Colonic mucosa (tissue), 4 donors: ENCODE measurements around the gene LNPEP. TPM values are rescaled to one million over a fixed set of nuclear protein-coding genes. Genes with fewer than 3 reads are reported as not detected.

Experiments used
- DNase-seq: peaks from one replicate; pipeline ENCODE4 v3.0.0-alpha.2; 2020
- H3K27ac ChIP-seq: fragments of 200-600 bp; one replicate; pipeline ENCODE4 v1.8.0; 2021
- H3K27me3 ChIP-seq: fragments of 200-600 bp; one replicate; pipeline ENCODE4 v1.8.0; 2021
- H3K36me3 ChIP-seq: fragments of 200-600 bp; one replicate; pipeline ENCODE4 v1.8.0; 2021
- H3K4me1 ChIP-seq: fragments of 200-600 bp; one replicate; pipeline ENCODE4 v1.8.0; 2021; ENCODE audit warnings: mild to moderate bottlenecking
- H3K4me3 ChIP-seq: fragments of 200-600 bp; one replicate; pipeline ENCODE4 v1.8.0; 2021
- H3K9ac ChIP-seq, 2 donors: one replicate each; pipeline ENCODE4 v1.7.0; 2013; ENCODE audit warnings: control low read depth in 2 of 2, low read depth in 2 of 2, low read length in 2 of 2
- H3K9me3 ChIP-seq: fragments of 200-600 bp; one replicate; pipeline ENCODE4 v1.8.0; 2021
- CTCF ChIP-seq: fragments of 200-600 bp; IDR thresholded peaks from one replicate; pipeline ENCODE4 v1.8.0; 2022; ENCODE audit warnings: antibody characterized with exemption, mild to moderate bottlenecking
- intact Hi-C: fragments of 100-400 bp; cut with DNase I; formaldehyde crosslinking; loops from one replicate; pipeline ENCODE4 v1.14.1; 2022
- total RNA-seq, 2 donors: library from RNA; stranded (reverse); fragmentation: NEBNext Ultra II Directional in 1 of 2; extraction: Animal tissue kit (Norgen Biotek cat#: 25700) in 1 of 2; gene quantifications; one replicate each; pipeline ENCODE4 v1.2.1, GENCODE V29; 2021
- donor health status: healthy.
- donor health status: DM: no; HTN: no; CAD: no.
- donor health status: DM: no; HTN: no; CAD: no.

The LNPEP gene
- total RNA-seq, 2 donors from 2014 or later = 23.7 to 34.9 TPM

GRCh38 chr5:96993760-96994159 lies 57.9 kb downstream of the LNPEP start:
- intact Hi-C loops = loop anchor here (10.0 kb wide), 1 partner anchor 151 kb away; the partner anchor contains the start of gene LIX1
- no peak overlapping the region for H3K27ac ChIP-seq
- no peak for TF ChIP-seq CTCF
- no peaks in the 10 kb centered on the region for H3K27me3 ChIP-seq
- no peak overlapping the region for H3K4me3 ChIP-seq
- no peaks in the 10 kb centered on the region for H3K9me3 ChIP-seq
- no peaks in the 10 kb centered on the region for H3K36me3 ChIP-seq
- no peak for DNase-seq
- H3K4me1 ChIP-seq = no peaks in the 10 kb centered on the region
- H3K9ac ChIP-seq = no peak overlapping the region

- Histone ChIP-seq H3K9me3 (no peaks in the 10 kb centered on the region), H3K4me3 (no peak overlapping the region), H3K27ac (no peak overlapping the region), H3K9ac (no peak overlapping the region), H3K4me1 (no peaks in the 10 kb centered on the region), H3K27me3 (no peaks in the 10 kb centered on the region), H3K36me3 (no peaks in the 10 kb centered on the region)
- intact Hi-C loops = loop anchor here (10.0 kb wide), 1 partner anchor 150 kb away; the partner anchor contains the start of gene LIX1
- DNase-seq = no peak
- no peak for TF ChIP-seq CTCF
Measured at GRCh38 chr5:96994493-96994892, 58.6 kb downstream of the LNPEP start.

GRCh38 chr5:96995419-96995818 lies 59.5 kb downstream of the LNPEP start:
- Histone ChIP-seq H3K27ac (no peak overlapping the region), H3K4me3 (no peak overlapping the region), H3K36me3 (no peaks in the 10 kb centered on the region), H3K9me3 (no peaks in the 10 kb centered on the region), H3K27me3 (no peaks in the 10 kb centered on the region), H3K9ac (no peak overlapping the region), H3K4me1 (no peaks in the 10 kb centered on the region)
- intact Hi-C loops = loop anchor here (10.0 kb wide), 1 partner anchor 149 kb away; the partner anchor contains the start of gene LIX1
- TF ChIP-seq CTCF = no peak
- DNase-seq = no peak

GRCh38 chr5:96997265-96997859 lies 61.5 kb downstream of the LNPEP start:
- intact Hi-C loops = loop anchor here (10.0 kb wide), 1 partner anchor 147 kb away; the partner anchor contains the start of gene LIX1
- H3K36me3 ChIP-seq = no peaks in the 10 kb centered on the region
- peak; percentile 22 for TF ChIP-seq CTCF
- no peaks in the 10 kb centered on the region for H3K4me1 ChIP-seq
- H3K27ac ChIP-seq = no peak overlapping the region
- H3K9me3 ChIP-seq = no peaks in the 10 kb centered on the region
- no peaks in the 10 kb centered on the region for H3K27me3 ChIP-seq
- no peak overlapping the region for H3K9ac ChIP-seq
- H3K4me3 ChIP-seq = no peak overlapping the region
- DNase-seq = no peak

- Histone ChIP-seq H3K27me3 (no peaks in the 10 kb centered on the region), H3K36me3 (no peaks in the 10 kb centered on the region), H3K4me1 (no peaks in the 10 kb centered on the region), H3K9ac (no peak overlapping the region), H3K9me3 (no peaks in the 10 kb centered on the region), H3K27ac (no peak overlapping the region), H3K4me3 (no peak overlapping the region)
- DNase-seq = no peak
- no peak for TF ChIP-seq CTCF
- intact Hi-C loops = loop anchor here (10.0 kb wide), 2 partner anchors 145 to 225 kb away; partner anchors contain the start of gene LIX1
Measured at GRCh38 chr5:96999856-97000255, 64.0 kb downstream of the LNPEP start.
